Measurements from ENCODE around the gene LEAP2. TPM values are rescaled to one million over a fixed set of nuclear protein-coding genes. Genes with fewer than 3 reads are reported as not detected.

LEAP2 gene
- total RNA-seq, 4 donors from 2014 or later, result 0.88 to 3.4 (median 1.1) TPM; not detected in 1

DNA sequence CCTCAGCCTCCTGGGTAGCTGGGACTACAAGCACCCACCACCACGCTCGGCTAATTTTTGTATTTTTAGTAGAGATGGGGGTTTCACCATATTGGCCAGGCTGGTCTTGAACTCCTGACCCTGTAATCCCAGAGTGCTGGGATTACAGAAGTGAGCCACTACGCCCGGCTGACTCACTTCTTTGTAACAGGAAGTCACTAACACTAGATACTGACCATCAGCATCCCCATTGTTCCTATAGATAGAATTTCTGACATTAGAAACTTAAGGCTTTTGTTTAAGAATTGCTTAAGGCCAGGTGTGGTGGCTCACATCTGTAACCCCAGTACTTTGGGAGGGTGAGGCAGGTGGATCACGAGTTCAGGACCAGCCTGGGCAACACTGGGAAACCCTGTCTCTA lies 42.2 kb downstream of the LEAP2 start:
- H3K27me3 ChIP-seq, result no peaks in the 10 kb centered on the region
- no peak overlapping the region for H3K27ac ChIP-seq
- no peak overlapping the region for H3K4me3 ChIP-seq
- H3K9me3 ChIP-seq, result no peaks in the 10 kb centered on the region
- intact Hi-C loops (cut with DNase I; ENCODE audit: low total_unique reads), result no loop called here
- TF ChIP-seq POLR2A (IDR thresholded peaks at IDR 0.05), result no peak
- TF ChIP-seq, protein P1, sequence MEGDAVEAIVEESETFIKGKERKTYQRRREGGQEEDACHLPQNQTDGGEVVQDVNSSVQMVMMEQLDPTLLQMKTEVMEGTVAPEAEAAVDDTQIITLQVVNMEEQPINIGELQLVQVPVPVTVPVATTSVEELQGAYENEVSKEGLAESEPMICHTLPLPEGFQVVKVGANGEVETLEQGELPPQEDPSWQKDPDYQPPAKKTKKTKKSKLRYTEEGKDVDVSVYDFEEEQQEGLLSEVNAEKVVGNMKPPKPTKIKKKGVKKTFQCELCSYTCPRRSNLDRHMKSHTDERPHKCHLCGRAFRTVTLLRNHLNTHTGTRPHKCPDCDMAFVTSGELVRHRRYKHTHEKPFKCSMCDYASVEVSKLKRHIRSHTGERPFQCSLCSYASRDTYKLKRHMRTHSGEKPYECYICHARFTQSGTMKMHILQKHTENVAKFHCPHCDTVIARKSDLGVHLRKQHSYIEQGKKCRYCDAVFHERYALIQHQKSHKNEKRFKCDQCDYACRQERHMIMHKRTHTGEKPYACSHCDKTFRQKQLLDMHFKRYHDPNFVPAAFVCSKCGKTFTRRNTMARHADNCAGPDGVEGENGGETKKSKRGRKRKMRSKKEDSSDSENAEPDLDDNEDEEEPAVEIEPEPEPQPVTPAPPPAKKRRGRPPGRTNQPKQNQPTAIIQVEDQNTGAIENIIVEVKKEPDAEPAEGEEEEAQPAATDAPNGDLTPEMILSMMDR (IDR thresholded peaks at IDR 0.05), result no peak
- no peaks in the 10 kb centered on the region for H3K36me3 ChIP-seq
- no peaks in the 10 kb centered on the region for H3K4me1 ChIP-seq
- no peak for DNase-seq

DNA sequence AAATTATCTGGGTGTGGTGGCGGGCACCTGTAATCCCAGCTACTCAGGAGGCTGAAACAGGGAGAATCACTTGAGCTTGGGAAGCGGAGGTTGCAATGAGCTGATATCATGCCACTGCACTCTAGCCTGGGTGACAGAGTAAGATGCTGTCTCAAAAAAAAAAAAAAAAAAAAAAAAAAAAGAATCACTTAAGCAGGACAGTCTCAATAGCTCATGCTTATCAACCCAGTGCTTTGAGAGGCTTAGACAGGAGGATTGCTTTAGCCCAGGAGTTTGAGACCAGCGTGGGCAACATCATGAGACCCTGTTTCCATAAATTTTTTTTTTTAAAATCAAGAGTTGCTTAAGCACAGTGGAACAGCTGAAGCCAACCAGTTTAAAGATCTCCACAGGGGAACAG lies 42.6 kb downstream of the LEAP2 start:
- no peak overlapping the region for H3K4me3 ChIP-seq
- no peaks in the 10 kb centered on the region for H3K27me3 ChIP-seq
- H3K27ac ChIP-seq, result no peak overlapping the region
- H3K4me1 ChIP-seq, result no peaks in the 10 kb centered on the region
- no peaks in the 10 kb centered on the region for H3K36me3 ChIP-seq
- no peak for DNase-seq
- intact Hi-C loops (cut with DNase I; ENCODE audit: low total_unique reads), result no loop called here
- no peaks in the 10 kb centered on the region for H3K9me3 ChIP-seq
- TF ChIP-seq, protein P1 (IDR thresholded peaks at IDR 0.05), result no peak
- no peak for TF ChIP-seq POLR2A (IDR thresholded peaks at IDR 0.05)

Small RNA genes within 50 kb of the gene (small RNA-seq; reads per million reads assigned to genes)
- not detected for gene RNA5SP192

Other genes with a start within 250 kb of the LEAP2 start
- gene IL13, start 215.5 kb upstream of the LEAP2 start, total RNA-seq, result under 1 TPM in 1 of 4 donors, not detected in 3; 0.73 TPM
- gene IL4, start 199.7 kb upstream of the LEAP2 start, total RNA-seq, result not detected
- 100 to 1,000 TPM in 1 of 4 donors, 10 to 100 TPM in 2, 1 to 10 TPM in 1; 5.9 to 203 (median 19.5) TPM for gene KIF3A, start 136.1 kb upstream of the LEAP2 start, total RNA-seq
- gene CCNI2, start 126.2 kb upstream of the LEAP2 start, total RNA-seq, result not detected
- 10 to 100 TPM; 17.7 to 49.4 (median 36.4) TPM for gene SEPTIN8, start 96.4 kb upstream of the LEAP2 start, total RNA-seq
- gene SOWAHA, start 60.4 kb upstream of the LEAP2 start, total RNA-seq, result under 1 TPM in 3 of 4 donors, not detected in 1; under 0.01 to 0.14 (median 0.12) TPM
- gene SHROOM1, start 43.0 kb upstream of the LEAP2 start, total RNA-seq, result 10 to 100 TPM in 3 of 4 donors, 1 to 10 TPM in 1; 5.0 to 28.0 (median 12.3) TPM
- 1 to 10 TPM in 1 of 4 donors, under 1 TPM in 2, not detected in 1; 0.18 to 1.8 (median 0.62) TPM for gene GDF9, start 7.2 kb upstream of the LEAP2 start, total RNA-seq
- gene UQCRQ, start 7.0 kb upstream of the LEAP2 start, total RNA-seq, result 100 to 1,000 TPM in 2 of 4 donors, 10 to 100 TPM in 2; 30.5 to 196 (median 115) TPM
- 100 to 1,000 TPM in 1 of 4 donors, 10 to 100 TPM in 3; 39.1 to 104 (median 66.5) TPM for gene AFF4, start 90.0 kb downstream of the LEAP2 start, total RNA-seq
- 10 to 100 TPM in 3 of 4 donors, 1 to 10 TPM in 1; 5.6 to 25.7 (median 16.0) TPM for gene ZCCHC10, start 152.9 kb downstream of the LEAP2 start, total RNA-seq
- gene HSPA4, start 178.3 kb downstream of the LEAP2 start, total RNA-seq, result 100 to 1,000 TPM in 1 of 4 donors, 10 to 100 TPM in 3; 22.4 to 107 (median 72.4) TPM